ENCODE measurements around the gene C14orf119.

GRCh38 chr14:23086565-23086964 lies 8.7 kb upstream of the C14orf119 start:
- no peak for TF ChIP-seq CTCF (IDR thresholded peaks at IDR 0.05 in 2 of 3, conservative IDR thresholded peaks at IDR 0.05 in 1 of 3; ENCODE audit: borderline replicate concordance in 1 of 3, insufficient read depth in 1 of 3, low read depth in 2 of 3, low read length in 2 of 3)
- TF ChIP-seq TCF7L2 (IDR thresholded peaks at IDR 0.05; ENCODE audit: borderline replicate concordance, extremely low read depth, insufficient read depth, insufficient read length), result no peak
- no peak for TF ChIP-seq EZH2 (IDR thresholded peaks at IDR 0.05)
- TF ChIP-seq ZFX (IDR thresholded peaks at IDR 0.05), result no peak
- no peak for TF ChIP-seq POLR2A (IDR thresholded peaks at IDR 0.05; ENCODE audit: borderline replicate concordance, extremely low read depth, insufficient read depth, insufficient read length)
- TF ChIP-seq SP1 (IDR thresholded peaks at IDR 0.05; ENCODE audit: low read depth), result no peak
- TF ChIP-seq EZH2phosphoT487 (IDR thresholded peaks at IDR 0.05; ENCODE audit: borderline replicate concordance), result no peak
- TF ChIP-seq ZNF274 (IDR thresholded peaks at IDR 0.05; ENCODE audit: low read depth, low read length), result no peak
- TF ChIP-seq JUND (IDR thresholded peaks at IDR 0.05), result no peak
- no peak for TF ChIP-seq RAD21 (IDR thresholded peaks at IDR 0.05; ENCODE audit: low read depth)
- no peak for TF ChIP-seq SRF (IDR thresholded peaks at IDR 0.05; ENCODE audit: low read depth)
- TF ChIP-seq POLR2AphosphoS5 (IDR thresholded peaks at IDR 0.05; ENCODE audit: low read depth, low read length), result no peak
- no peak for TF ChIP-seq ZBTB33 (IDR thresholded peaks at IDR 0.05; ENCODE audit: extremely low read depth, insufficient replicate concordance, low read length)
- TF ChIP-seq REST (IDR thresholded peaks at IDR 0.05; ENCODE audit: low read depth), result no peak

Data from HCT116 (cell line).